ENCODE measurements around the gene CADPS2.

GRCh38 chr7:122553761-122554160, 332.5 kb downstream of the CADPS2 start:
- TF ChIP-seq CTCF (IDR thresholded peaks at IDR 0.05; ENCODE audit: insufficient read depth, low read depth, low read length) (no peak), EZH2 (IDR thresholded peaks at IDR 0.05; ENCODE audit: insufficient read depth, low read length) (no peak)
